Activated CD4-positive, alpha-beta T cell treated with anti-CD3 and anti-CD28 coated beads, Interleukin-2, Interleukin-4, amounts not matched to agents 100 ng/mL and 50 ng/mL, durations not matched to agents 16 hours and 8 hours (primary cell): ENCODE results near the gene MBOAT1.

Source experiments
- DNase-seq: peaks from one replicate; pipeline ENCODE4 v3.0.0-alpha.2; 2020; ENCODE audit warnings: low spot score

The MBOAT1 gene

DNA sequence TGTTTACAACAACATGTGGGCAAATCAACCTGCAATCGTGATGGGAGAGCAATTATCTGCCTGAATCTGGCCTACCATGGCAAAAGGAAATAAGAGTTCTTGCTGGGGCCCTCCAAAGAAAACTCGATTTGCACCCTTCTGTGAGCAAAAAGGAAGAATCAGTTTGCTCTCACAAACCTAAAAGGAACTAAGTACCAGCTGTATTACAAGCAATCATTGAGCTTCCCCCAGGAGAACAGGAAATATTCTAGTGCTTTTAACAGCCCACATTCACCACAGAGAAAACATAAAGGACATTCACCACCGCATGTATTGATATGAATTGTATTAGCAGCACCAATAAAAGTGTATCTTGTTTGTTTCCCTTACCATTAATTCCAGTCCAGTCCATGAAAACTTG, 75.0 kb downstream of the MBOAT1 start:
- DNase-seq = no peak

DNA sequence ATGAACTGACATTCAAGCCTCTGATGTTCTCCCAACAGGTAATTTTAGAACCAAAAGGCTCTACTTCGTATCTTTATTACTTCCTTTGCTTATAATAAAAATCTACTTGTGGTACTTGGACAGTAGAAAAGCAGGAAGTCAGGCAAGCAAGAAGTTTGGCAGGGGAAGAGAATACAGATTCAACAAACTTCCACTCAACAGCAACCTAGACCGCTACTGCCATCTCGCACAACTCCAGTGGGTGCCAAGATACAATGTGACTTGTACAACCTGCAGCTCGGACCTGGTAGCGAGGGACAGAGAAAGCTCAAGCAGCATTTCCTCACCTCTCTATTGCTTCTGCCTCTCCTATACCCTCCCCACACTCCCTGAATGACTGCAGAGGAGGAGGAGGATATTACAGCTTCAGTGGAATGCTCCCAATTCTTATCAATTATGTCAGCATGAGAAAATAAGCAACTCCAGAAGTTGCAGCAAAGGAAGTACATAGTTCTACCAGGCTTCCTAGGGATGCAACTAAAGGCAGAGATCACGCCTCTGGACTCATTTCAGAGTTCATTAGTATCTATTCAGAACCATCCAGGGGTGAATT, 76.5 kb downstream of the MBOAT1 start:
- DNase-seq = no peak

DNA sequence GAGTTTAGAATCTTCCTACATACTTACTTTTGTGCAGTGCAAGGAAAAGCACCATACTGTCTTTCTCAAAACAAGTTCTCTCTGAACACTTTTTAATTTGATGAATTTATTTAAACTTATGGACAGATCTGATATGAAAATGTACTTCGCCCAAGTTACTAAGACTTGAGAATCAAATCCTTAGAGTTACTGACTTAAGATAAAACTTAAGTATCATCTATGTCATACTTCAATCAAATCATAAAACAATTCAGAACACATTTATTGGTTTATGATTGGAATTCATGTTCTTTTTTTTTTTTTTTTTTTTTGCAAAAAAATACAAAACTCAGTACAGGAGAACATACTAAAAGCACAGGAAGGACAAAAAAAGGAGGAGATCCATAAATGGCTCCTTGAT, 77.7 kb downstream of the MBOAT1 start:
- no peak for DNase-seq

DNA sequence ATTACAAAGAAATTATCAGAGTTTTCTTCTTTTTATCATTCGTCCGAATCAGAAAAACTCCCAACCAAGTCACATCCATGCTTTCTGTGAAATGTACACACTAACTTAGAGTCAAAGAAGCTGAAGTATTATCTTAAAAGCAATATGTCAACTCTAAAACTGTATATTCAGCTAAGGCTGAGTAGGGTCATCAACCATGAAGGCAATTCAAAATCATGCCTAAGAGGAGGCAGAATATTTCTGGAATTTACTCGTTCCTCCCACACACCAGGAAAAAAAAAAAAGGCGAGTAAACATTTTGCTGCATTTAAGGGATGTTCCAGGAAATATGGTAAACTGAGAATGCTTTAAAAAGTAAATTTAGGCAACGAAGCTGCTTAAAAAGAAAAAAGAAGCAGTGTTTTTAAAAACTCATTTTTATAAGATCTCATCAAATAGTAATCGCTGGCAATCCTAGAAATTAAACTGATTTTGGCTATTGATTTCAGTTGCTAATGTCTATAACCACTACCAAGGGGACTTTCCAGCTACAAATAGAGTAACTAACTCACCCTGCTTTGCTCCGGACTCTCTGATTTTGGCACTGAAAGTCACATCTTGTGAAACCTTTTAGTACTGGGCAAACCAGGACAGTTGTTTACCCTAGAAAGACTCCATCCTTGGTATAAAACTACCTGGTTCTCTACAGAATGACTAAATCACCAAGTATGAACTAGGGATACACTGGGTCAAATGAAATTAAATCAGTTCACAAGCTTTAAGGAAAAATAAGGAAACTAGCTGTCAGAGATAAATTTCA, 82.8 kb downstream of the MBOAT1 start:
- DNase-seq = no peak

DNA sequence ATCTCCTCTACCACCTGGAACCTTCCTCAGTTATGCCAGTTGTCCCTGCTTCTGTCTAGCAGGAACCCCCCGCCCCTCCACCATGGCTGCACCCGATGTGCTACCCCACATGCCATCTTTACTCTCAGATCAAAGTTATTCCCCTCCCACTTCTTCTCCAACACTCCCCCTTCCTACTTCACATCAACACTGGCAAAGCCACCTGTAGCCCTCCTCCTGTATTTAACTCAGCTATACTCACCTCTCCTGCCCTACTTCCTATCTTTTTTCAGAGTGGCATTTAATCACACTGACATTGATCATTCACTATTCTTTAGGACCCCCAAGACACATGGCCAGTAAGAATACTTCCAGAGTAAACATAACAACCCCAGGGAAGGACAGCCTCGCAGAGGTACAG, 84.3 kb downstream of the MBOAT1 start:
- DNase-seq = no peak

DNA sequence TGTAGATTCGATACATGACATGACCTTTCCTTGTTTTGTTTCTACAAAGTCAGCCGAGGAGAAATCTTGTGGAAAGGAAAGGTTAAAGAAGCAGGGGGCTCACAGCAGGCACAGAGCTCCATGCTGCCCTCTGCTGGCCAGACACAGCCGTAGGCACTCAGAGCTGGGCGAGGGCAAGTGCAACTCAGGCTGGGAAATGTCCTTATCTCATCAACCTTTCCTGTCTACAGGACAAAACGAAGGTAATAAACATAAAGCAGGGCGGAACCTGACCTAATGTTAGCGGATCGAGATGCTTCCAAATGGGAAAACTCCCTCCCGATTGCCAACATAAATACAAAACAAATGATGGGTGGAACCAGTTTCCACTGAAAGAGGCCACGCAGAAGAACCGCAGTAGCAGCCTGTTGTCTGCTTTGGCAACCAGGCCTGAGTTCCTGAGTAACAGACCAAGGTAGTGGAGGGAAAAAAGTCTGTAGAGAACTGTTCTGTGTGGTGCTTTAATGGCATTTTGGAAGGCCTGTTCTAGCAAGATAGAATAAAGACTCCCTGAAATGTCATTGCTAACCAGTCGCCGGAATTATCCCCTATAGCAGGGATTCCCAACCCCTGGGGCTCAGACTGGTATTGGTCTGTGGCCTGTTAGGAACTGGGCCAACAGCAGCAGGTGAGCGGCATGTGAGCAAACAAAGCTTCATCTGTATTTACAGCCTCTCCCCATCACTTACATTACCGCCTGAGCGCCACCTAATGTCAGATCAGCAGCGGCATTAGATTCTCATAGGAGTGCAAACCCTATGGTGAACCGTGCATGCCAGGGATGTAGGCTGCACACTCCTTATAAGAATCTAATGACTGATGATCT, 85.2 kb downstream of the MBOAT1 start:
- peak; percentile 68 for DNase-seq

DNA sequence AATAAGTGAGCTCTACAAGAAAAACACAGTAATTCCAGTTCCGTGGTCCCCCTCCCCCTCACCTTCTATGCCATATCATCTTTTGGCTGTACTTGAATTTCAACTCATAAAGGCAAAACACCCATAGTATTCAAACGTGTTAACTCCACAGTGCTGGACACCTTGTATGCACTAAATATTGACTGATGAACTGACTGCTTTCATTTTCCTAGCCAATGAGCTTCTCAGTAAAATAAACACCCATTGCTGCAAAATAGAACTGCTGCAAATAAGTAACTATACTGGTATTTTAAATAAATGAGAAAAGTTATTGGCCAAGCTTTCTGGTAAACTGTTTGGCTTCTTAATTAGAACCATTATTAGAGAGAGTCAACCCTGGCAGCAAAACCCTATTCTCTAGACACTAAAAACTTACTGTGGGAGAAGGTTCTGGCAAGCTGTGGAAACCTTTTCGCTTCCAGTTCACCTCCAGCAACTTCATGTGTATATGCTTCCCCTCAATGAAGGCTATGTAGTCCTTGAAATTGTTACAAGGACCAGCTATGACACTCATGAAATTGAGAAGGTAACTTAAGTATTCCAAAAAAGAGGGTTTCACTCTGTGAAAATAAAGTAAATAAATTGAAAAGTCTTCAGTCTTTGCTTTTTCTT, 86.0 kb downstream of the MBOAT1 start:
- DNase-seq = no peak

DNA sequence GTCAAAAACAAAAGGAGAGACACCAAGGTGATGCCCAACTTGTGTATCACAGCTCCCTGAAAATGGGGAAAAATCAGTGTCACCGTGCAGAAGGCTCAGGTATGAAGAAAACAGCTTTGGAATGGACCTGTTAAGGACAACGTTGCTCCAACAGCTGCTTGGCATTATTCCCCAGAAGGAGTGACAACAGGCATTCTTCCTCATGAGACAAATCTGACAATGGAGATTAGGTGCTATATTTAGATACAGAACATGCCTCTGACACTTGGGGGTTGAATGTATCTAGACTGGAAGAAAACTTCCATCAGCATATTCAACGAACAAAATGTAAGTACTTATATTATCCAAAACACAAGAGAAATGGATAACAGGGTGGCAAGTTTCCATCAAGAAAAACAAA, 87.7 kb downstream of the MBOAT1 start:
- no peak for DNase-seq

DNA sequence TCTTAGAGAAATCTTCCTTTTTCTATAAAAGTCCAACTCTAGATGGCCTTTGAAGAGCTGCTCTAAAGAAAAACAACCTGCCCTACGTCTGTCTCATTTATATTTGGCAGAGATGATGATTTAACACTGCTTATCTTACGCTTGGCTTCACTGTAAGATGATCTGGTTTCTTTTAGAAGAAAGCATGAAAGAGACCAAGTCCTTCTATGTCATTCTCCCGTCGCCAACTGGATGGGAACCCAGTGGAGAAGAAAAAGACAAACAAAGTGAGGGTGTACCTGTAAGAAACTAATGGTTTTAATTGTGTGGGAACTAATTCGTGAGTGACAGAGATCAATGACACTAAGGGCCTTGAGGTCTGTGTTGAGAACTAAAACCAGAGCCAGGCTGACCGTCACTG, 92.8 kb downstream of the MBOAT1 start:
- no peak for DNase-seq

DNA sequence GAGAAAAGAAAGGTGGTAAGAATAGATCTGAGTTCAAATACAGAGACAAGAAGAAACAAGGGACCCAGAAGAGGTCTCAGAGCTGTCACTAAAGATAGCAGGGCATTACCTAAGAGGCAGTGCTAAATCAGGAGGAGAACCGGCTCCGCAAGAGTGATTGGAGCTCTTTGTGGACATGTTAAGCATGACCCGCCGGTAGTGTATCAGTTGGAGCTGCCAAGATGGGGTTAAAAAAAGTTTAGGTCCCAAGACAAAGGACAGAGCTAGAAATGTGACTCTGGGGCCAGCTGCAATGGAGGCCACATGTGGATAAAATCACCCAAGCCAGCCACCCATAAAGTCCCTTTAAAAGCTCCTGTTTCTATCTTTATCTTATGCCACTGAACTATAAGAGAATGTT, 93.4 kb downstream of the MBOAT1 start:
- no peak for DNase-seq

DNA sequence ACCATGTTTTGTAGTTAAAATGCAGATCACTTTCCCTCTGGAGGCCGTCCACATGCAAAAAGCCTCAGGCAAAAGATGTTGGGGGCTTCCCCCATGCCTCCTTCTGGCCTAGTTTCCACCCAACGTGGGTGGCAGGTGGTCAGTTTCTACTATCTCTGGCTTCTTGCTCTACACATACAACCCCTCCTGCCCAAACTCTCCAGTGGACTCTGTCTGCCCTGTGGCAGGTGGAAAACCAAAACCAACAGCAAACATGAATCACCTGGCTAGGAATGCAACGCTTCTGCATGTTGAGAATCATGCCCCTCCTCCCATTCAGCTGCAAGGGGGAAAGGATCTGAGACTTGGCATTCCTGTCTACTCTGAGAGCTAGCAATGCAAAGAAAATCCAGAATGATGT, 94.8 kb downstream of the MBOAT1 start:
- no peak for DNase-seq

DNA sequence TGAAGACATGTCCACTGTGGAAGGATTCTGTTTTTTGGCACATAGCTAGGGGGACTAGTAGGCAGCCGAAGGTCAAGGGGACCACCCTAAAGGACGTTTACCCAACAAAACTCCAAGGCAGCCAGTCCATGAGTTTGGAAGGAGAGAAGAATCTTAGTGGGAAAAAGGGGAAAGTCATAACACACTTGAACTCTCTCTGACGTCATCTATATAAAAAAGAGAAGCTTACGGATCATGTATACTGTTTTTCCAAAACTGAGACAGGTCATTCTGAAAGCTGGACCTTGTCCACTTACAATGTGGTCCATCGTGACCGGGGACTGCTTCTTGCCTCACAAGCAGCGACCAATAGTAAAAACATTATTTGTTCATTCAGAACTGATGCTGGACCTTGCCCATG, 95.5 kb downstream of the MBOAT1 start:
- DNase-seq = no peak

DNA sequence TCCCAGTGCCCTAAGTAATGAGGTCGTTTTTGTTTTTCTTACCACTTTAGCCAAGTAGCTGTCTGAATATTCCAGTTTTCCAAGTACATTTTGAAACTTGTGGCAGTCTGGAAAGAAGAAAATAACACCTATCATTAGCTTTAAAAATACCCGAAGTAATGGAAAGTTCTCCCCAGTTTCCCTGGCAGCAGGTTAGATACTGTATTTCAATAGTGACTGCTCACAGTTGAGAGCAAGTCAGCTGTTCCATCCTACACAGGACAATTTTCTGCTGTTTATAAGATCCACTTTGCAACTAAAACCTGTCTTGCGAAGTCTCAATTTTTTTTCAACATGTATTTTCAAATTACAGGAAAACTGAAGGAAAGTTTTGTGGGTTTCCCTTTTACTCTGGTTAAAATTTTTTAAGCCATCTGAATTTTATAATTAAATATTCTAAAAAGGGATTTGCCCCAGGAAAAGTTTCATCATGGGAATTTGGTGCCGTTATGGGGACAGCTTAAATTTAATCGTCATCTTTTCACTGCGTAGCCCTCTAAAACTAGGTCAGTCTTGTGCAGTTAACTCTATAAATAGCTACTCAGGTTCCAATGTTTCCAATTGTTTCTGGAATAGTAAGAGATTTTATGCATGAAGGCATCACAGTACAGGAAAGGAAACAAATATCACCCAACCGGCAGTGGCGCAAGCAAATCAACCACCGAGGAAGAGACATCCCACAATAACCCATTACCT, 96.9 kb downstream of the MBOAT1 start:
- no peak for DNase-seq

DNA sequence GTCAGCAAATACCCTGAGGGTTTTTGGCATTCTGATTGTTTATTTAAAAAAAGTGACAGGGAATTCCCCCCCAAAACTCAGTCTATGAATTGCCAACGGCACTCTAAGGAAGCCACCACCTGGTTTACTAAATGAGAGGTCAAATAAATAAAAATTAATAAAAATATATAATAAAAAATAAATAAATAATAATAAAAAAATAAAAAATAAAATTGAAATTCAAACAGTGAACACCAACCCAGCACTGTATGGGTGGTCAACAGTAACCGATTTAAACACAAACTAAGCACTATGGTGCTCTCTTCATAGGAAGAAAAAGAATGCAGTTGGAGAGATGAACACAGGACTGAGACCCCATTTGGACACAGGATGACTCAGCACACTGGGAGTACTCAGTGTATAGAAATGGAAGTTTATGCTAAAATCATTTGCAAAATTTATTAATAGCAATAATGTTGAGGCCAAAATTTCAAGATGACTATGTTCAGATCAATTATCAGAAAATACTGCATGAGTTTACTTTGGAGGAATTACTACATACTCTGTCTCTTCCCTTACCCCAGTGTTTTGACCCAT, 98.5 kb downstream of the MBOAT1 start:
- DNase-seq = no peak

DNA sequence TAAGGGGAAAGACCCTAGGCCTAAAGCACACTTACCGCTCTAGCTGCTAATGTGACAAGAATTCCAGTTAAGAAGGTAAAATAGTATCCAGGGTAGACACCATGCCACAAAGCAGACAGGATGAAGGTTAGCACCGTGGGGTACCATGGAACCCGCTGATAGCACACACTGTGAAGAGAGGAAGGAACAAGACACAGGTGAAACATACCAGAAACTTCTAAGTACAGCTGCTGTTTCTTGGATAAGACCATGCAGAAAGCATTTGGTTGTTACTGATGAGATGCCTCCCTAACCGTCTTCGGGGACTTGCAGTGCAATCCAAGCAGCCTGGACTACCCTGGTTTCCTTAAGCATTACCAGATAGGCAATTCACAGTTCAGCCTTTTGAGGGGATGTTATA, 99.4 kb downstream of the MBOAT1 start:
- DNase-seq = no peak

DNA sequence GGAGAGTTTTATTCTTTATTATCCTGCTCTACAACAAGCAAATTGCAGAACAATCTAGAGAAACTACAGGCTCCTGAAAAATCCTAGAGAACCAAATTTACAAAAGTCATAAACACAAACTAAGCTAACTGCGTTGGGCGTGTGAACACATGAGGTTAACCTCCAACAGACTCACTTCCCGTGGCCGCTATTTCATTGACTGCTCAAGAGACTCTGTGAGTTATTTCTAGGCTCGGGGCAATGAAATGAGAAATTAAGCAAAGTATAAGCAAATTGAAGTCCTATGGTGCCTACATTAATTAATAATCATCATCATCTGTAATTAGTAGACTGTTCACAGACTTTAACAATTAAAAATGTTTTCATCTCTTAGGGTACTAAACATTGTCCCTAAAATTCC, 100.0 kb downstream of the MBOAT1 start:
- no peak for DNase-seq

DNA sequence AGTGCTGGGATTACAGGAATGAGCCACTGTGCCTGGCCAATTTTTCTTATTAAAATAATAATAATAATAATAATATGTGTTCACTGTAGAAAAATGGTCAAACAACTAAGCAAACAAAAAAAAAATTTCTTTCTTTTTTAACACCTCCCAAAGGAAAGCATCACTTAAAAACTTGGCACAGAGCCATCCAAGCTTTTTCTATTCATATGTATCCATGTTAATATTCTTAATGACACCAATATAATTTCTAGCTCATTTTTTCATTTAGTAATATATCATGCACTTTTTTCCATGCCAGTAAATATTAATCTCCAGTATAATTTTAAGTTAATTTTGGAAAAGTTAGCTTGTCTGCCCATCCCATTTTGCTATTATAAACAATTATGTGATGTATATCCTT, 101.8 kb downstream of the MBOAT1 start:
- no peak for DNase-seq

DNA sequence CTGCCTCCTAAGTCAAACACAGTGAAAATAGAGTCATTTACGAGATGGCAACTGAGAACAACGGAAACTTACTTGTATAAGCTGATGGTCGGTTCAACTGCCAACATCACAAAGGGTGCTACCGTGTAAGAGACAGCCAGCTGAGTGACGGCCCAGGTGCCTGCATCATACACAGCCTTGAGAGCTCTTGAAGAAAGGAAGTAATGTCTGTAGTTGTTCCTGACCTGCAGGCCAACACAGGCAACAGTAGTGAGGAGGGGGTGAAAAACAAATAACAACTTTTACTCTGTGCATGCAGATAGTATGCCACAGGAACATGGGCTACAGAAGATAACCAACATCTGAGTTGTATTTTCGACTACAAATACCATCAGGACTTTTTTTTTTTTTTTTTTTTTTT, 102.7 kb downstream of the MBOAT1 start:
- DNase-seq = no peak

DNA sequence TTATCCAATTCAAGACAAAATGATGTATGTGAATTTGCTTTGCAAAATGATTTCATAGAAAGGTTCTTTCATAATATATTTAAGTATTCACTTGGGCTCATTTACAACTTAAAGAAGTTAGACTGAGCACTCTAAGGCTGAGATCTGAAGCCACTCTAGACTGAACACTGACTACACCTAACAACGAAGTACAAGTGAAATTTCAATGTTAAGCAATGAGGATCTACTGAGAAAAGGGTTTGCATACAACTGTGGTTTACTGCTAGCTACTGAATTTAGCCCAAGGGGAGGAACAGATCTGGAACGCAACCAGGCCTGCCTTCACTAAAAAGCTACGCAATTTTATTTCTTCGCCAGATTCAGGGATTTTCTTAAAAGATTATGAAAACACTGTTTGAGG, 106.4 kb downstream of the MBOAT1 start:
- no peak for DNase-seq

DNA sequence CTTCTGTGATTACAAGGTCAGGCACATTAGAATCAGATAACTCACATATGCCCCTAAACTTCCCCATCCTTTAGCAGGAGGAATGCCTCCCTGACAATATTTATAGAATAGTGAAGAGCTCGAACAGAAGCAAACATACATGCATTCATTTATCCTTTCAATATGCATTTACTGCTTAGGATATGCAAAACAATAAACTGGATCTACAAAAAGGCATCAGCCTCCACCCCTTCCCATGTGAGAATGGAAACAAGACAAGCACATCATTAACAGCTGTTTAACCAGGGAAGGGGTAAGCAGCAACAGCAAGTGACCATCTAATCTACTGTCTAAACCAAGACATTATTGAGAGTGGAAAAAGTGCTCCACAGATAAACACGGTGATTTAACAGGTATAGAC, 107.6 kb downstream of the MBOAT1 start:
- no peak for DNase-seq

DNA sequence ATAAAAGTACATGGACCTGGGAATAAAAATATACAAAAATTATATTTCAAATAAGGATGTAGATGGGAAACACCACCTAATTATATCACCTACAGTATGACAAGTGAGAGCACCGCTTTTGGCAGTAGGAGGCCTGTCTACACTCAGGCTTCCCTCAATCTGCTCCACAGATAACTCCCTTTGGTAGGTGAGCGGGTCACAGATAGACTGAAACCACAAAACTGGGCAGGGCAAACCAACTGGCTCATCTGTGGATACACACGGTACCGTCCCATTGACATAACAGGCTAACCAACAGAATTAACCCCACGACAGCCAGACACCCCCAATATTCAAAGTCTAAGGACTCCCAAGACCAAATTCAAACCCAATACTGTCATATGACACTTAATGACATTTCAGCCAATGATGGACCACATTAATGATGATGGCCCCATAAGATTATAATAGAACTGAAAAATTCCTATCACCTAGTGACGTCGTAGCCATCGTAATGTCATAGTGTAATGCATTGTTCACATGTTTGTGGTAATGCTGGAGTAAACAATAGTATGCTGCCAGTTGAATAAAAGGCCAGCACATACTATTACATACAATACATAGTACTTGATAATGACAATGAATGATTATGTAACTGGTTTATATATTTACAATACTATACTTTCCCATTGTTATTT, 109.7 kb downstream of the MBOAT1 start:
- DNase-seq = no peak
